ENCODE measurements around the gene ZFTA. TPM values are rescaled to one million over a fixed set of nuclear protein-coding genes. Genes with fewer than 3 reads are reported as not detected.

The ZFTA gene
- total RNA-seq, 1 donor: 14.5 TPM

- H3K27ac ChIP-seq (ENCODE audit: low read depth, low read length): no peak overlapping the region
- TF ChIP-seq CTCF (IDR thresholded peaks at IDR 0.05; ENCODE audit: extremely low read depth, low read depth, low read length): no peak
- DNase-seq (ENCODE audit: insufficient read length, low spot score, missing footprints): no peak
- no peak overlapping the region for H3K4me3 ChIP-seq (ENCODE audit: insufficient read depth, low read length)
- H3K9me3 ChIP-seq (ENCODE audit: low read depth, low read length): no peaks in the 10 kb centered on the region
- no peaks in the 10 kb centered on the region for H3K79me2 ChIP-seq (ENCODE audit: insufficient read depth, low read length)
- peaks cover 27% of the 10 kb centered on the region for H3K36me3 ChIP-seq (ENCODE audit: insufficient read depth, low read length)
- no peaks in the 10 kb centered on the region for H4K20me1 ChIP-seq (ENCODE audit: insufficient read depth, low read length)
- no peak overlapping the region for H3K4me2 ChIP-seq (ENCODE audit: insufficient read depth, low read length)
- H2AFZ ChIP-seq (ENCODE audit: low read length): no peak overlapping the region
- no peaks in the 10 kb centered on the region for H3K27me3 ChIP-seq (ENCODE audit: insufficient read depth, low read length)
- H3K4me1 ChIP-seq (ENCODE audit: insufficient read depth, low read length): no peaks in the 10 kb centered on the region
Observed at GRCh38 chr11:63756919-63757761, 11.4 kb downstream of the ZFTA start.

GRCh38 chr11:63749624-63750023, 19.0 kb downstream of the ZFTA start:
- H4K20me1 ChIP-seq (ENCODE audit: insufficient read depth, low read length): peaks cover 12% of the 10 kb centered on the region
- no peak overlapping the region for H3K4me2 ChIP-seq (ENCODE audit: insufficient read depth, low read length)
- no peak overlapping the region for H3K27ac ChIP-seq (ENCODE audit: low read depth, low read length)
- TF ChIP-seq CTCF (IDR thresholded peaks at IDR 0.05; ENCODE audit: extremely low read depth, low read depth, low read length): no peak
- no peaks in the 10 kb centered on the region for H3K4me1 ChIP-seq (ENCODE audit: insufficient read depth, low read length)
- no peaks in the 10 kb centered on the region for H3K27me3 ChIP-seq (ENCODE audit: insufficient read depth, low read length)
- no peaks in the 10 kb centered on the region for H3K9me3 ChIP-seq (ENCODE audit: low read depth, low read length)
- DNase-seq (ENCODE audit: insufficient read length, low spot score, missing footprints): no peak
- no peak overlapping the region for H2AFZ ChIP-seq (ENCODE audit: low read length)
- H3K36me3 ChIP-seq (ENCODE audit: insufficient read depth, low read length): peaks cover 23% of the 10 kb centered on the region
- peaks cover 25% of the 10 kb centered on the region for H3K79me2 ChIP-seq (ENCODE audit: insufficient read depth, low read length)
- no peak overlapping the region for H3K4me3 ChIP-seq (ENCODE audit: insufficient read depth, low read length)

- DNase-seq (ENCODE audit: insufficient read length, low spot score, missing footprints): no peak
- no peaks in the 10 kb centered on the region for H3K9me3 ChIP-seq (ENCODE audit: low read depth, low read length)
- H4K20me1 ChIP-seq (ENCODE audit: insufficient read depth, low read length): peaks cover 19% of the 10 kb centered on the region
- no peaks in the 10 kb centered on the region for H3K4me1 ChIP-seq (ENCODE audit: insufficient read depth, low read length)
- no peak overlapping the region for H3K4me3 ChIP-seq (ENCODE audit: insufficient read depth, low read length)
- H3K36me3 ChIP-seq (ENCODE audit: insufficient read depth, low read length): peaks cover 12% of the 10 kb centered on the region
- TF ChIP-seq CTCF (IDR thresholded peaks at IDR 0.05; ENCODE audit: extremely low read depth, low read depth, low read length): no peak
- H3K4me2 ChIP-seq (ENCODE audit: insufficient read depth, low read length): no peak overlapping the region
- peaks cover 34% of the 10 kb centered on the region for H3K79me2 ChIP-seq (ENCODE audit: insufficient read depth, low read length)
- no peak overlapping the region for H2AFZ ChIP-seq (ENCODE audit: low read length)
- no peaks in the 10 kb centered on the region for H3K27me3 ChIP-seq (ENCODE audit: insufficient read depth, low read length)
- no peak overlapping the region for H3K27ac ChIP-seq (ENCODE audit: low read depth, low read length)
Observed at GRCh38 chr11:63747011-63747410, 21.6 kb downstream of the ZFTA start.

- peak; percentile 40 for TF ChIP-seq CTCF (IDR thresholded peaks at IDR 0.05; ENCODE audit: extremely low read depth, low read depth, low read length)
- DNase-seq (ENCODE audit: insufficient read length, low spot score, missing footprints): no peak
Observed at GRCh38 chr11:63745304-63746170, 23.0 kb downstream of the ZFTA start.

More at GRCh38 chr11:63745304-63746170, 23.0 kb downstream of the ZFTA start:
- H3K4me1 ChIP-seq (ENCODE audit: insufficient read depth, low read length): no peaks in the 10 kb centered on the region
- peaks cover 19% of the 10 kb centered on the region for H4K20me1 ChIP-seq (ENCODE audit: insufficient read depth, low read length)
- no peak overlapping the region for H3K4me2 ChIP-seq (ENCODE audit: insufficient read depth, low read length)
- H3K4me3 ChIP-seq (ENCODE audit: insufficient read depth, low read length): no peak overlapping the region
- no peaks in the 10 kb centered on the region for H3K9me3 ChIP-seq (ENCODE audit: low read depth, low read length)
- H3K79me2 ChIP-seq (ENCODE audit: insufficient read depth, low read length): peaks cover 38% of the 10 kb centered on the region
- H3K36me3 ChIP-seq (ENCODE audit: insufficient read depth, low read length): peaks cover 8% of the 10 kb centered on the region
- H3K27me3 ChIP-seq (ENCODE audit: insufficient read depth, low read length): no peaks in the 10 kb centered on the region
- no peak overlapping the region for H2AFZ ChIP-seq (ENCODE audit: low read length)
- no peak overlapping the region for H3K27ac ChIP-seq (ENCODE audit: low read depth, low read length)

All from osteoblast (primary cell).